Fibroblast of the conjunctiva (primary cell): ENCODE data around the gene RDX.

Experiments
- DNase-seq: peaks from one replicate; pipeline ENCODE4 v3.0.0-alpha.2; 2010; ENCODE audit warnings: low read depth

Gene RDX

DNA sequence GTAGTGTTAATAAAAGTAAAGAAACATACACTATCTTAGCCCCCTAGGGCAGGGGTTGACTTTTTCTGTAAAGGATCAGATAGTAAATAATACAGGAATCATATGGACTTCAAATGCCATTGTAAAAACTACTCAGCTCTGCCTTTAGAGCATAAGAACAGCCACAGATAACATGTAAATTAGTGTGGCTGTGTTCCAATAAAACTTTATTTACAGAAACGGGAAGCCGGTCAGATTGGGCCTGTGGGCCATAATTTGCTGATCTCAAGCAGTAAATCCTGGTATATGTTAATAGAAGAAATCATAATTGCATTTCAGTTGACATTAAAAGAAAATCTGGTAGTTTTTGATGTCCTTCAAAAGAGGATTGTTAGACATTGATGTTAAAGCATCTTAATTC is 126.7 kb downstream of the RDX start:
- DNase-seq: no peak

DNA sequence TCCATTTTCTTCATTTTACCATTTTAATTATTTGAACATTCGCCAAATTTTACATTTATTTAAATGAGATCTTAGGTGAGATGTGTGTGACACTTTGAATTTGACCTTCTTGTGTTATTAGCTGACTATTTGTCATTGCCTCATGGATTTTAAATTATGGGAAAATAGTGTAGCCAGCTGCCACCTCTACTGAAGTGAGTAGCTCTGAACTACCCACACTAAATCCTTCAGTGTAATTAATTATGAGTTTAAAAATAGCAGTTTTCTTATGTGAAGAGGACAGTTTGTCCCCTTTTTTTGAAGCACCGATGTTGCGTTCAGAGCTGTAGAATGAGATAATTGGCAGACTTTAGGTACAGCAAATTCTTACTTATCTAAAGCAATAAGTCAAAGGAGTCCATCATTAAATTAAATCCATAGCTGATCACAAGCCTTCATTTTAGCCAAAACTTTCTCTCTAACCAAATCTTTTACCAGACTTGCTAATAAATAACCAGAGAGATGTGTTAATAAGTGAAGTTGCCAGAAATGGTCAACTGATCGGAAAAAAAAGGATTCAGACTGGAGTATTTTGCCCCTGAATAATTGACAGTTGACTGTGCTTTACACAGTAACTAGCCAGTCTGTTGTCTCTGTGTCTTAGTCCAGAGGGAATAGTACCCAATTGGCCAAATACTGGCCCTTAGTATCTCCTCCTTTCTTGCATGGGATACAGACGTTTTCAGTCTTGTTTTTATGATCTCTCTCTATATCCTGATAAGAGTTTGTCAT is 128.2 kb downstream of the RDX start:
- no peak for DNase-seq

DNA sequence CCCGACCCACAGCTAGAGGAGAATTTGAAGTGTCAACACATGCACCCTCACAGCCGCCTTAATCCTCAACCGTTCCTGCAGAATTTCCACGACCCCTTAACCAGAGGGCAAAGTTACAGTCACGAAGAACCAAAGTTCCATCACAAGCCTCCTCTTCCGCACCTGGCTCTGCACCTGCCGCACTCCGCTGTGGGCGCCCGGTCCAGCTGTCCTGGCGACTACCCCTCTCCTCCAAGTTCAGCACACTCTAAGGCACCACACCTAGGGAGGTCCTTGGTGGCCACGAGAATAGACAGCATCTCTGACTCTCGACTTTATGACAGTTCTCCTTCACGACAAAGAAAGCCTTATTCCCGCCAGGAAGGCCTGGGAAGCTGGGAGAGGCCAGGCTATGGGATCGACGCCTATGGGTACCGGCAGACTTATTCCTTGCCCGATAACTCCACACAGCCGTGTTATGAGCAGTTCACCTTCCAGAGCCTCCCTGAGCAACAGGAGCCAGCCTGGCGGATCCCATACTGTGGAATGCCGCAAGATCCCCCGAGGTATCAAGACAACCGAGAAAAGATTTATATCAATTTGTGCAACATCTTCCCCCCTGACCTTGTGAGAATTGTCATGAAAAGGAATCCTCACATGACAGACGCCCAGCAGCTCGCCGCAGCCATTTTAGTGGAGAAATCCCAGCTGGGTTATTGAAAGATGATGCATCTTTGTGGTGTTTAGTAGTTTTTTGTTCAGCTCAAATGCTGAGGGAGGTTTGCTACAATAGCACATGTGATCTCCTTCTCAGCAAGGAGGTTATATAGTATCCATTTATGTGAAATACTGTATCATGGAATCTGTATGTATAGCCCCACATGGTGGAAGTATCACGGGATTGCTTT is 131.1 kb downstream of the RDX start:
- DNase-seq: no peak

DNA sequence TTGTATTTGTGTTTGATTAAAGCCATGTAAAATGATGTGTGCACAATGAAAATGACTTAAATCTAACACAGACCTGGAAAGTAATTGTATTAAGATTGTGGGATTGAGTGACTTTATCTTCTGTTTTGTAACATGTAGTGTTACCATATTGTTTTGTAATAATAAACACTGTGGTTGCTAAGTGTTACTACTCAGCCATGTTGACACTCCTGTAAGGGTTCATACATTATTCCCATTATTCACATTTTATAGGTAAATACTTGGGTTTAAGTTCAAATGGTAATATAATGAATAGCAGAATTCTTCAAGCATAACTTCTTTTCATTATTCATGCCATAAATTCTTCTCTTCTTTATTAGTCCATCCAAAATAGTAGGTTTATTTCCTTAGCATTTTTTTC is 134.2 kb downstream of the RDX start:
- DNase-seq: no peak

DNA sequence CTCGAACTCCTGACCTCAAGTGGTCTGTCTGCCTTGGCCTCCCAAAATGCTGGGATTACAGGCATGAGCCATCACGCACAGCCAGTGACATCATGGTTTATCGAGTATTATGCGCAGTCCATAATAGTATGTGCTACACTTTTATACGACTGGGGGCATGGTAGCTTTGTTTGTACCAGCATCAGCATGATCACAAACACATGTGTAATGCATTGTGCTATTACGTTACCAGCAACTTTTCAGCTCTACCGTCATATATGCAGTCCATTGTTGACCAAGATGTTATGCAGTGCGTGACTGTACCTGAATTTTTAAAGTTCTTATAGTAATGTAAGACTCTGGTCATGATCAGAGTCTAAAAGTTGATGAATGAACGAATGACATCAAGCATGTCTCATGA is 135.4 kb downstream of the RDX start:
- no peak for DNase-seq

DNA sequence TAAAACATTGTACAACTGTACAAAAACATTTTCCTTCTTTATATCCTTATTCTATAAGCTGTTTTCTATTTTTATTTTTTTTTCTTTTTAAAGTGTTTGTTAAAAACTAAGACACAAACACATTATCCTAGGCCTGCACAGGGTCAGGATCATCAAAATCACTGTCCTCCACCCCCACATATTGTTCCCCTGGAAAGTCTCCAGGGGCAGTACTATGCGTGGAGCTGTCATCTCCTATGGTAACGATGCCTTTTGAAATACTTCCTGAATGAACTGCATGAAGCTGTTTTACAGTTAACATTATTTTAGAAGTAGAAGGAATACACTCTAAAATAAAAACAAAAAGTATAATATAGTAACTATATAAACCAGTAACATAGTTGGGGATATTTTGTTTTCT is 136.0 kb downstream of the RDX start:
- no peak for DNase-seq

DNA sequence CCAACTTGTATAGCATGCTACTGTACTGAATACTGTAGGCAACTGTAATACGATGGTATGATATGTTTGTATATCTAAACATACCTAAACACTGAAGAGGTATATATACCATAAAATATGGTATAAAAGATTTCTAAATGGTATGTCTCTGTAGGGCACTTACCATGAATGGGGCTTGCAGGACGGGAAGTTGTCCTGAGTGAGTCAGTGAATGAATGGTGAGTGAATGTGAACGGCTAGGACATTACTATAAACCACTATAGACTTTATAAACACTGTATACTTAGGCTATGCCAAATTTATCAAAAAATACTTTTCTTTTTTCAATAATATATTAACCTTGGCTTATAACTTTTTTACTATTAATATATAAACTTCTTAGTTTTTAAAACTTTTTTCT is 136.4 kb downstream of the RDX start:
- no peak for DNase-seq

DNA sequence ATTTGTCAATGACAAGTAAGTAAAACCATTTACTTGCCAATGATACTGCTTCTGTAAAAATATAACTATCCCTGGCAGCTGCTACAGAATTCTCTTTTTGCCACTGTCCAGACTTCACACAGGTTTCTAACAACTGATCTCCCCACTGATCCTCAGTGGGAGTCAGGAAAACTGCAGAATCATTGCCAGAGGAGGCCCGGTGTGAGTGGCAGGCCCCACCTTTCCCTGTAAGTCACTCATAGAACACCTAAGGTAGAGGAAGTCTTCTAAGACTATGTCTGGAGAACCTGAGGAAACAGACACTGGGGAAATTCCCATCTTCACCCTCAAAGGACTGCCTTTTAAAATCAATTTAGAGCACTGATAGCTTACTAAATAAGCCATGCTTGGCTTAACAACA is 136.9 kb downstream of the RDX start:
- no peak for DNase-seq

DNA sequence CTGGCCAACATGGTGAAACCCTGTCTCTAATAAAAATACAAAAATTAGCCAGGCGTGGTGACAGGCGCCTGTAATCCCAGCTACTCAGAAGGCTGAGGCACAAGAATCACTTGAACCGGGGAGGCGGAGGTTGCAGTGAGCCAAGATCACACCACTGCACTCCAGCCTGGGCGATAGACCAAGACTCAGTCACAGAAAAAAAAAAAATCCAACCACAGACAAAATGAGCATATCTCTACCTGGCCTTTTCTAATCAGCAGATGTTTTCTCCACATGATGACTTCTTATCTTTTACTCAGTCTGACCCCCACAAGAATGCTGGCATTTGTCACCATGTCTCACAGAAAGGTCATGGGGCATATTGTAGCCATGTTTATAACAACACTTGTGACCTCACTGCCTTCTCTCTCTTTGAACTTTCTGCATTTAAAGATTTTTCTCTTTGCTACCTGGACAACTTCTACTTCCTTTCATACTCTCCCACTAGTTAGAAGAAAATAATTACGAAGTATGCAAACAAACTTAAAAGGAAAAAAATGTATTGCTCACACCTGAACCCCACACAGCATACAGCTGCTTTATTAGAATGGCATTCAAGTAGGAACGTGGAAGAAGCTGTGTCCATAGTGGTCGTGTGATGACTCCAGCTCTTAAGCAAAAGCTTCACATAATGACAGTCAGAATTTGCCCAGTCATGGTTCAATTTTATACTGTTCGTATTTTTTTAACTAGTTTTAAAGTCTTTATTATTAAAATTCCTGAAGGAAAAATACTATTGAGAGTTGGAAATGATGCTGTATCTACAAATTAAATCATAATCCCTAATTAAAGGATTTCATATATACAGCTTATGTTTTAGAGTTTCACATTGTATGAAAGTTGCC is 137.9 kb downstream of the RDX start:
- DNase-seq: no peak

DNA sequence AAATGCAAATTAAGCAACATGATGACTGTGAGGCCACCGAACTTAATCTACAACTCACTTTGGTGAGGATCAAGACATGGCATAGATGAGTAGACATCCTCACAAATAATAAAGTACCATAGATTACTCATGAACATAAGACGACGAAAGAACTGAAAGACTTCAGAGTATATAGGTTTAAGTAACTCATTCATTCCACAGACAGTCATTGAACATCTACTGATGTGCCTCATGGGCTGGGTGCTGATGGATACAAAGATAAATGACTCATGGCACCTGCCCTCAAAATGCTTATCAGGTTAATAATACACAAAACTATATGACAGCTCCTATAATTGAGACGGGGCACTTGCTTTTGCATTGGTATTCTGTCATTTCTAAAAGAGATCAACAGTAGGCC is 139.9 kb downstream of the RDX start:
- DNase-seq: no peak

DNA sequence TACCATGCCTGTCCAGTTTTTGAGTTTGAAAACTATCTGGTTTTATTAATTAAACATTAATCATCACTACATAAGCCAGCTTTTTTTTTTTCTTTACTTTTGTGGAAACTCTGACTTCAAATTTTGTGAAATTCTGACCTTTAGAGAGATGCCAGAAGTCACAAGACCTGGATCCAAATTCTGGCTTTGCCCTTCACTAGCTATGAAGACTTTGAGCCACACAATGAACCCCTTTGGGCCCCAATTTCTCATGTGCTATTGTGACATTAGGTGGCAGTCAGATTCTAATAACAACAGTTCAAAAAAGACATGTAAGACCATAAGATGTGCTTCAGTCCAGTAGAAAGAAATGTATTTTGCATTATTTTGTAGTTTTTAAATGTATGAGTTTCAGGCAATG is 142.9 kb downstream of the RDX start:
- DNase-seq: no peak

DNA sequence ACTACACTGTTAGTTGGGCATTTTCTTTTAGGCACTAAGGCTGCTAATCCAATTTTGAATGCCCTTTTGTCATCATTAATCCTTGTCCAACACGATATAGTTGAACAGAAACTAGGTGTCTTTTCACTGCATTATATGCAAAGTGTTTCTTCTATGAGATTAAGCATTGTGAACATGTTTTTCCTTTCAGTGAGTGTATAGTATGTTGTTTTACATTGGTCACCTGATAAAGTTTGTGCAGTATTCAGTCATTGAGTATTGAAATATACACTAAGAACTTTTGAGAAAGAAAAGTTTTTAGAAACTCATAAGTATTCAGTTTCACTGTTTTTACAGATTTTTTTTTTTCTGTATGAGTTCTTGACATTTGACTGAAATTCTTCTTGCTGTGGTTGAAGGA is 144.2 kb downstream of the RDX start:
- DNase-seq: no peak

DNA sequence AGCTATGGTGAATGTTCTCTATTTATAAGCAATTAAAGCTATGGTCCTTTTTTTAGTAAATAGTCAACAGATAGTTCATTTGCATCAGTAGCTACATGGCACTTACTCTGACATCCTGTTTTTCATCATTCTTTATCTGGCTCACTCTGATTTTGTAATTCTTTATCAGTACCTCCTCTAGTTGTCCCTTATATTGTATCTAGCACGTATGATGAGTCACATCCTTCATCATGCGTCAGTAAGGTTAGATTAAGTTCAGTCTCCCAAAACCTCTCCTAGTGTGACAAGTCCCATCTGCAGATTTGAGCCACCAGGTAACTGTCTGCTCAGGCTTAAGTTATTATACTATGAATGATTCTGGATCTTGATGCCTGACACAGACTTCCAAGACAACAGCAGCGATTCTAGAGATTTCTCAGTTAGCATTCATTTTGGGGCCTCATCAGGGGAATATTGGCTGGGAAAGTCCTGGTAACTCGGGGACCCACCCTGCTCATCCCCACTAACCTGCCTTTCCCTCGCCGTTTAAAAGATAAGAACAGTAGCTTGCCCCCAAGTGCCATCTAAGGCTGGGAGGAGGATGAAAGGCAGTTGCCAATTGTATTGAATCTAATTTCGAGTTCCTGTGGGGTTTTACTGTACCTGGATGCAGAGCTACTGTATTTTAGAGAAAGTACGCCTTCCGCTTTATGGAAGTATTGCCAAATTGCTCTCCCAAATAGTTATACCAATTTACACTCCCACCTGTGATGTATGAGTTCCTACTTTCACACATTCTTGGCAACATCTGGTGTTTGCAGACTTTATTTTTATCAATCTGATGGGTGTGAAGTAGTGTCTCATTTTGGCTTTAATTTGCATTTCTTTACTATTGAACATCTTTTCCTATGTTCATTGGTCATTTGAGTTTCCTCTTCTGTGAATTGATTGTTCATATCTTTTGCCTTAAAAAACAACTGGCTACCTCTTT is 147.4 kb downstream of the RDX start:
- DNase-seq: no peak

DNA sequence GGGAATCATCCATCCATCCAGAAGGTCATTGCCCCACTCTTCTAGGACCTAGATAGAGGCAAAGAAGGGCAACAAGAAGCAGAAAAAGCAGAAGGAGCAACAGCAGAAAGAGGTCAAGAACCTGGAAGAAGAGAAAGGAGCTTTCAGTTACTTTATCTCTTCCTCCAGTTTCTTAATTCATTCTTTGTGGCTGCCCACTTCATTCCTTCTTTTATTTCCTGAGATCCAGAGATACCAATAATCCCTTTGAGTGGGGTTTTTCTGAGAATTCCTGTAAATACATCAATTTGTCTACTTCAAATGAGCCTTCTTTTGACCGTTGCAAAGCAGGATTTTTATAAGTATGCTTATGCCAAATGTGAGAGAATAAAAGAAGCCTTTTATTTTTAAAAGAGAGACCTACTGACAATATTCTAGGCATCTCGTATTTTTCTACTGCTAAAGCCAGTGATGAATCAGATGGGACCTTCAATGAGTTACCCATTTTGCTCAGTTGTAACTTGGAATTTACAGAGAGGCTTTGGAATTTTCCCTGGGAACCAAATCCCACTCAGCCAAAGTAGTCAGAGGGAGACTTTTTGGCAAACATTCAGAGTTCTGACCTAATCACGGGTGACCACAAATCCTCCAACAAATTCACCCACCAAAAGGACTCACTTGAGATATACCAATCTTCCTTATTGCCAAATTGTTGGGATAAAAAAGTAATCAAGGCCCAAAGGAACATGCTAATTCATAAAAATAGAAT is 148.3 kb downstream of the RDX start:
- DNase-seq: no peak

DNA sequence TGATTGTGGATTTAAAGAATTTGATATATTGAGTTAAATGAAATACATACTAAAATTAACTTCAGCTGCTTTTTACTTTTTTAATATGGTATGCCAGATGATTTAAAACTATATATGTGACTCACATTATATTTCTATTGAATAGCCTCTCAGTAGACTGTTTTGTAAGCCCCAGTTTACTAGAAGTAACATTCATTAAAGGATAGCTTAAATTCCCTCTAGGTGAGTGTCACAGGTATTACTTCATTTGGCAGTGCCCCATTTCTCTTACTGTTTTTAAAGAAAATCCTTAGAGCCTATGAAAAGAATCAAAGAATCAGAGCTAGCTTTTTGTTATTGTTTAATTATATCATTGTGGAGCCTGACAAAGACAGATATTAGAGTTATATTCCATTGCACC is 154.6 kb downstream of the RDX start:
- DNase-seq: no peak

DNA sequence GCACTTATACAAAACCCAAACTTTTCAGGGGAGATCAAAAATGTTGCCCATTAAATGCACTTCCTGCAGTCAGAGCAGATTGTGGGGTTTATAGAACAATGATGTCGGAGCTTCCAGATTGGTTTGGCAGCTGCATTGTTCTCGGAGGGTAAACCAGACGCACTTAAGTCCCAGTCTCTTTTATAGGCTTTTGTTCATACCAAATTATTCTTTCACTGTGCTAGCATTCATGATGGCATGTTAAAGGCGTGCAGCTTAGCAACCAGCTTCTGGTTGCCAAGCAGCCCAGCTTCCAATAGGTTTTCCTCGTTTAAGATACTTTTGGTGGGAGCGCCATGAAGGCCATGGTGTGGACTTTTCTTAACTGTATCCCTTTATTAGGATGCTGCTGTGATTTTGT is 162.3 kb downstream of the RDX start:
- DNase-seq: no peak

DNA sequence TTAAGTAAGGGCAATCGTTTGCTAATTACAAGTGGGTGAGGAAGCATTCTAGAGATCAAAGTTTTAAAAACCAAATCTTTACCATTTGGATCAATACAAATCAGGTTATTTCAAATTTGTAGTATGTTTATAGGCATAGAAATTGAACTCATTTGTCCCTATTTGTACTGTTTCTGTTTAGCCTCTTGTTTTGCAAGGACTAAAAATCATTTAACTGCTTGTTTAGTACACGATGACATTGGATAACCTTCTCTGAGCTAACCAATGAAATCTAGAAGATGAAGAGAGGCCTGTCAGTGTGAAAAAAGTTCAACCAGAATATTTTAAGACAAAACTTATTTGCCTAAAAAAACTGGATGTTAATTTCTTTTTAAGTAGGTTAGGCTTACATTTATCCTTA is 163.3 kb downstream of the RDX start:
- no peak for DNase-seq

DNA sequence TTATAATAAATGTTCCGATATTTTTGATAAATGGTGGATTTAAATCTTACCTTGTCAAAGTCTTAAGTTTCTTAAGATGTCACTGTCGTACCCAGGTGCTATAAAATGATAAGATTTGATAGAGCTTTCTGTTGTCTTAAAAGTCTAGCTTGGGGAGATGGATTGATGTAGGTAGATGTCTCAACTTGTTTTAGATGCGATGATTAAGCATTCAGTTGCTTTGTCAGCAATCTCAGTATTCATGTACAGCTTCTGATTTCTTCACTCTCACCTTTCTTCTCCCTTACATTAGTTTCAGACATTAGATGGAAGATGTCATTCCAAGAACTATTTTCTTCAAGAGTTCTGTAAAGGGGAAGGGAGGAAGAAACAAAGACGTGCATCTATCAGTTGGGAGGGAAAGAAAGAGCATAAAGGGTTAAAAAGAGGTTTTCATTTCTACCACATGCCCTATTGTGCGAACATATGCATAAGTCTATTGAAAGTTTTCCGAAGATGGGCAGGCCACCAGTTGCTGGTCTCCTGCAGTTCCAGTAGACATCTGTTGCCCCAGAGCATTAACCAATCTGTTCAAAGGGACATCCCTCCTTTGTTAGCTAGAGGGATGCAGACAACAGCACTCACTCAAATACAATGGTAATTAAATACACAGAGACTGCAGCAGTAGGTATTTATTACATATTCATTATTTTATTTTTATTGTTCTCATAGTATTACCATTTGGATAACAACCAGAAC is 164.9 kb downstream of the RDX start:
- DNase-seq: no peak

DNA sequence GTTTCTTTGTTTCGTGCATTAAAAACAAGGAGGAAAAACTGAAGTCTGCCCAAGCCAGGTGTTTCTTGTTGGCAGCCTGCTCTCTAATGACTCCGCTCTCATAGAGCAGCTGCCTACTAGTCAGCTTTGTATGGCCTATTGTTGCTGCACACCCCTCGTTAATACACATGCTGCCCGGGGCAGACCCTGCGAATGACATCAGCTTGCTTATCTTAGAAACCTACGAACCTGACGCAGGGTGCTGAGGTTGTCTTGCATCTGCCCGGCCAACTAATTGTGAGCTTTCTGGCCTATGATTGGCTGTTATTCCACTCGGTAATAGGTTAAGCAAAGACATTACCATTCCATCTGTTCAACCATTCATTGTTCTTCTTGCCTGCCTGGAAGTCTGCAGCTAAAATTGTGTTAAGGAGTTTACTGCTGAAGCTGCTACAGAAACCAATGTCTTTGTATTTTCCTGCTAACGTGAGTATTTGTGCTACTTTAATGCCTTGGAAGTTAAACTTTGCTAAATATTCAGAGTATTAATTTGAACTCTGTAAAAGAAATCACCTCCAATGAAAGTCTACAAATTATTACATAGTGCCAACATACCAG is 165.7 kb downstream of the RDX start:
- DNase-seq: no peak
